GM12865 (cell line): ENCODE data around the gene TAF15.
A peak's percentile ranks its signal among the peaks of the same experiment; 100 is the strongest.

Source experiments
- DNase-seq: peaks from one replicate; pipeline ENCODE4 v3.0.0; 2010; ENCODE audit warnings: low read depth
- H3K4me3 ChIP-seq: 2 replicates; pipeline ENCODE4 v1.5.1; 2011; ENCODE audit warnings: mild to moderate bottlenecking, low read depth, low read length, control low read depth
- TF ChIP-seq, protein P1 (sequence below): IDR thresholded peaks from 2 replicates; pipeline ENCODE4 v1.5.1; 2011; ENCODE audit warnings: low read length, control low read depth, low read depth, inconsistent platforms; ENCODE audit not compliant: insufficient read depth; ENCODE audit errors: missing control alignments

Gene TAF15

DNA sequence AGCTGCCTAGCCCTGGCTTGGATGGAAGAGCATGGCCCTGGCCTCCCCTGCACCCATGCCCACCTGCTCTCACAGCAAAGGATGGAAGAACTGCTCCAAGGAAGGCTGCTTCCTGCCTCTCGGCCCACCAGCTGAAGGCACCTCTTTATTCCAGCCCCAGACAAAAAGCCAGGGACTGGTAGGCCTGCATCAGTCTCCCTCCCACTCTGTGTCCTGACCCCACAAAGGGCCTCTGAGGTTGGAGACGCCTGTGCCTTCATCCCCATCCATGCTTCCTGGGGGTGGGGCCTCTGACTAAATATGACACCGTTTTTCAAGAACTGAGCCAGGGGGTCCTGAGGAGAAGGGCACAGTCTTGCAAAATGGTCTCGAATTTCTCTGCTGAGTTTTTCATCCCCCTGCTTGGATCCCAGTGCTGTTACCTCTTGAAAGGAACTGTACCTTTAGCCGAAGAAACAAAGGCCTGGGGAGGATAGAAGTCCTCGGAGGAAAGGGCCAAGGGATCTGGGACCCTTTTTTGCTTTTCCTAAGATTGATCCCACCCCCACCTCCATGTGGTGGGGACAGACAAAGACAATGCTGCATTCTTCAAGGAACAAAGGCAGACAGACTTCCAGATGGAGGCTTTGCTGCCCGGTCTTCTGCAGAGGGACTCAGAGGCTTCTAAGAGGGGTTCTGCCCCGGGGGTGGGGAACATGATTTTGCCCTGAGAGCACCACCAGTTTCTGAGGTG lies 43.4 kb upstream of the TAF15 start:
- no peak for DNase-seq
- no peak overlapping the region for H3K4me3 ChIP-seq
- TF ChIP-seq, protein P1, sequence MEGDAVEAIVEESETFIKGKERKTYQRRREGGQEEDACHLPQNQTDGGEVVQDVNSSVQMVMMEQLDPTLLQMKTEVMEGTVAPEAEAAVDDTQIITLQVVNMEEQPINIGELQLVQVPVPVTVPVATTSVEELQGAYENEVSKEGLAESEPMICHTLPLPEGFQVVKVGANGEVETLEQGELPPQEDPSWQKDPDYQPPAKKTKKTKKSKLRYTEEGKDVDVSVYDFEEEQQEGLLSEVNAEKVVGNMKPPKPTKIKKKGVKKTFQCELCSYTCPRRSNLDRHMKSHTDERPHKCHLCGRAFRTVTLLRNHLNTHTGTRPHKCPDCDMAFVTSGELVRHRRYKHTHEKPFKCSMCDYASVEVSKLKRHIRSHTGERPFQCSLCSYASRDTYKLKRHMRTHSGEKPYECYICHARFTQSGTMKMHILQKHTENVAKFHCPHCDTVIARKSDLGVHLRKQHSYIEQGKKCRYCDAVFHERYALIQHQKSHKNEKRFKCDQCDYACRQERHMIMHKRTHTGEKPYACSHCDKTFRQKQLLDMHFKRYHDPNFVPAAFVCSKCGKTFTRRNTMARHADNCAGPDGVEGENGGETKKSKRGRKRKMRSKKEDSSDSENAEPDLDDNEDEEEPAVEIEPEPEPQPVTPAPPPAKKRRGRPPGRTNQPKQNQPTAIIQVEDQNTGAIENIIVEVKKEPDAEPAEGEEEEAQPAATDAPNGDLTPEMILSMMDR, result no peak

DNA sequence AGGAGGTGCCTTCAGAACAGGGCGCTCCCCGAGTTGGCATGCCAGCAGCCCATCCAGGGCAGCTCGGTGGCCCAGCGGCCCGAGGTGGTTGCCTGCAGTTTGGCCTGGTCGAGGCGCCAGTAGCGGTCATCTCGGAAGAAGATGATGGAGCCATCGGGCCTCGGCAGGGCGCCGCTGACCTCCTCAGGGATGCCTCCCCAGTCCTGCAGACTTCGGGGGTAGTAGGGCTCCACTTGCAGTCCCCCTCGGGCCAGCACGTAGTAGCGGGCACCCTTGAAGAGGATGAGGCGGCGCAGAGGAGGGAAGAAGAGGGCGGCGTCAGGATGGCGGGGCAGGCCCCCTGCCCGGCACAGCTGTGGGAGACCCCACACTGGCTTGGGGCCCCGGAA lies 42.8 kb upstream of the TAF15 start:
- TF ChIP-seq, protein P1, result no peak
- DNase-seq, result no peak
- H3K4me3 ChIP-seq, result no peak overlapping the region

GRCh38 chr17:35766903-35767510 lies 42.3 kb upstream of the TAF15 start:
- DNase-seq, result peak; percentile 32
- TF ChIP-seq, protein P1, result peak; percentile 43
- no peak overlapping the region for H3K4me3 ChIP-seq

DNA sequence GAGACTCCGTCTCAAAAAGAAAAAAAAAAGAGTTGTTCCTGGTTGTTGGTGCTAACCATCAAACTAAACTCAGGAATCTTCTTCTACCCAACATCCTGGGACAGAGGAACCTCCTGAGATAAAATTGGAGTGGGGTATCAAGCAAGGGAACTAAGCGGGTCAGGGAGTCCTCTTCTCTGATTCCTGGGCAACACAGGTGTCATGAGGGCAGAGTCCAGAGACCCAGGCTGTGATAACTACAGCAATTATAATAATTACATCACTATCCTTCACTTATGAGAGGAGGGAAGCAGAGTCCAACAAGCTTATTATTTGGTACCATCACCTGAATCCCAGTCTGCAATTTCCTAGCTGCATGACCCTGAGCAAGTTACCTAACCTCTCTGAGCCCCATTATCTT lies 40.5 kb upstream of the TAF15 start:
- H3K4me3 ChIP-seq, result no peak overlapping the region
- TF ChIP-seq, protein P1, result no peak
- no peak for DNase-seq

DNA sequence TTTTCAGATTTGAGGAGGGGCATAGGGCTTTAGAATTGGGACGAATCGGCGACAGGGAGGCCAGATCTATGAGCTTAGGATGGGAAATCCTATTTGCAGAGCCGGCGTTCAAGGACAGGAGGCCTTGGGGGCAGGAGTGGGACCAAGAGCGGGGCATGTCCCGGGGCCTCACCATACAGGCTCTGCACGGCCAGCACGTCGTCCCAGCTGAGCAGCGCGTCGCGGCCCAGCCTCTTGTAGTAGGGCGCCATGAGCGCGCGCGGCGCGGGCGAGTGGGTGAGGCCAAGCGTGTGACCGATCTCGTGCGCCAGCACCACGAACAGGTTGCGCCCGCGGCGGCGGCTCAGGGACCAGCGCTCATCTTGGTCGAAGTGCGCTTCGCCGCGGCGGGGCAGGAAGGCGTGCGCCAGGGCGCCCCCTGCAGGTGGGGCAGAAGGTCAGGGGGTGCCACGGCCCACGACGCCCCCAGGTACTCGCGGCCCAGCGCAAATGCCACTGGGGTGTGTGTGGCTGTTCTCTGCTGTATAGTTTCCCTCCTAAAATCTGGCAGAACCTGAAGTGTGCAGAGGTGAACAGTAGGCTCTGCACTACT lies 39.3 kb upstream of the TAF15 start:
- no peak for DNase-seq
- H3K4me3 ChIP-seq, result no peak overlapping the region
- TF ChIP-seq, protein P1, result peak; percentile 10

DNA sequence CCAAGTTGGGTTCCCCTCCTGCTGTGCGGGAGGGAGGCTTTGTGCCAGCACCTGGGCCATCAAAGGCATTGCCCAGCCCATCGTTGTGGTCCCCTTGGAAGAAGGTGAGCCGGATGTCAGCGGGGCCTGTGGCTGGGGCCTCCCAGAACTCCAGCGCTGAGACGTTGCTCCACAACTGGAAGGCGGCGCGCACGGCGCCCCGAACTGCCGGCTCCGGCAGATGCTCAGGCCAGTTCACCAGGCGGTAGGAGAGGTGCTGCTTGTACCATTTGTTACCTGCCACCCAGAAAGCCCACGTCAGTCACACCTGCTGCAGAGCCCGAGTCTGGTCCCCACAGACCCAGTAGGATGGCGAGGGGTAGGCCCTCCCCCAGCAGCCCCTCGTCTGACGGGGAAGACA lies 36.2 kb upstream of the TAF15 start:
- no peak overlapping the region for H3K4me3 ChIP-seq
- no peak for DNase-seq
- TF ChIP-seq, protein P1, result no peak
